Ovary (tissue), 3 donors: ENCODE data around the gene ZC3H8.

Source experiments
- CTCF ChIP-seq, 3 donors: fragments of 450-650 bp in 2 of 3; fragments of 200-600 bp in 1 of 3; IDR thresholded peaks; one replicate each; pipeline versions ENCODE4 v1.5.1 to v1.8.0; 2016 to 2022; ENCODE audit warnings: antibody characterized with exemption in 3 of 3, mild to moderate bottlenecking in 1 of 3
- EP300 ChIP-seq: sonication (generic); formaldehyde crosslinking; IDR thresholded peaks from one replicate; pipeline ENCODE4 v1.6.1; 2017; ENCODE audit warnings: antibody characterized with exemption
- POLR2A ChIP-seq: fragments of 450-650 bp; IDR thresholded peaks from one replicate; pipeline ENCODE4 v1.6.1; 2017; ENCODE audit warnings: antibody characterized with exemption, mild to moderate bottlenecking, moderate library complexity
- donor health status: DM: no; HTN: no; CAD: no.

DNA sequence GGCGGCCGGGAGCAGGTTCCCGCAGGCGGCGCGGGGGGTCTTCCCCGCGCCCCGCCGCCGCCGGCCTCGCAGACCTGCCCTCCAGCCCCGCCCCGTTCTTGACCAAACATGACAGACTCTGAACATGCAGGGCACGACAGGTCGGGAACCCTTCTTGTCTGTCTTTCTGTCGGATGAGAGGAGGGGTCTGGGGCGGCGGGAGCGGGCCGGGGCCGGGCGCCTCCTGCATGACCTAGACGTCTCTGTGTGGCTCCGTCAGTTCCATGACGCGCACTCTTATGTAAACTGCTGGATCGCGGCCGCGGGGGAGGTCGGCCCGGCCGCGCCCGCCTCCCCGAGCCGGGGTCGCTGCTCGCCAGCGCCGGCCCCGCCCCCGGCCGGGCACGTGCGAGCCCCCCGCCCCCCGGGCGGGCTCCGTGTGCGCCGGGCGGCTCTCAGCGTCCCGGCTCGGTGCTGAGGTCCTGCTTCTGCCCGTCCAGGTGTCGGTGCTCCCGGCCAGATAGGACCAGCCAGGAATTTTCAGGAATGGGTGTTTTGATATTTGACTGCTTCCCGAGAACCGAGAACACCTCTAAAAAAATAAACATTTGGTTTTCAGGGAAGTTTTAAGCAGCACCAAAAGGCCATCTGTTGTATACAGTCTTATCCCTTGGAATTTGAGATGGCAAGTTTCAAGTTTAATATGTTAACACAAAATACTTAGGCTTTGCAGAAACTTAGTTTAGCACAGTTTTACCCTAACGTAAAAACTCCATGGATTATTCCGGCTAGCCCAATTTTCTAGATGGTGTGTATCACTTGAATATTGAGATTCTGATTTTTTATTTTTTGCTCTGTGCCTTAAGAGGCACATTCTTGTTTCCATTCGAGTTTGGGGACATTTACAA is 21.3 kb upstream of the ZC3H8 start:
- TF ChIP-seq CTCF (IDR thresholded peaks at IDR 0.05) (no peak), POLR2A (peak; percentile 48), EP300 (no peak)
